Pons (tissue), 1 donor: Measurements from ENCODE around the gene NID1.
"Not testable (repeated sequence)": the region's sequence is repeated elsewhere in the genome, so short reads cannot be mapped to it uniquely, and the experiment has no call there.

Source experiments
- DNase-seq: peaks from one replicate; pipeline ENCODE4 v3.0.0-alpha.2; 2016; ENCODE audit warnings: low spot score

NID1 gene

DNA sequence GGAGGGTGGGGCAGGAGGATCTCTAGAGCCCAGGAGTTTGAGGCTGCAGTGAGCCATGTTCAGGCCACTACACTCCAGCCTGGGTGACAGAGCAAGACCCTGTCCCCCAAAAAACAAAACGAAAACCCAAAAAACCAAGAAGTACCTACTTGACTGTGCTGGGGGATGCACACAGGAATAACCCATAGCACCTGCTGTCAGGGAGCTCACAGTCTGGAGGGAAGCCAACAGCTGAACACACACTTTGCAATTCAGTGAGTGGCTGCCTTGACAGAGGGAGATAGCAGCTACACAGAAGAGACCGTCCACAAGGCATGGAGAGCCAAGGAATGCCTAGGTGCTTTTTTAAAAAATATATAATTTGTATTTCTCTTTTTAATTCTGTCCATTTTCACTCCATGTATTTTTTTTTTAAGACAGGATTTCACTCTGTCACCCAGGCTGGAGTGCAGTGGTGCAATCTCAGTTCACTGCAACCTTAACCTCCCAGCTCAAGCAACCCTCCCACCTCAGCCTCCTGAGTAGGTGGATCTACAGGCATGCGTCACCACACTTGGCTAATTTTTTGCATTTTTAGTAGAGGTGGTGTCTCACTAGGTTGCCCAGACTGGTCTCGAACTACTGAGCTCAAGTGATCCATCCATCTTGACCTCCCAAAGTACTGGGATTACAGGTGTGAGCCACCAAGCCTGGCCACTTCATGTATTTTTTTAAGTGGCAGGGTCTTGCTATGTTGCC is 68.7 kb downstream of the NID1 start:
- no peak for DNase-seq

DNA sequence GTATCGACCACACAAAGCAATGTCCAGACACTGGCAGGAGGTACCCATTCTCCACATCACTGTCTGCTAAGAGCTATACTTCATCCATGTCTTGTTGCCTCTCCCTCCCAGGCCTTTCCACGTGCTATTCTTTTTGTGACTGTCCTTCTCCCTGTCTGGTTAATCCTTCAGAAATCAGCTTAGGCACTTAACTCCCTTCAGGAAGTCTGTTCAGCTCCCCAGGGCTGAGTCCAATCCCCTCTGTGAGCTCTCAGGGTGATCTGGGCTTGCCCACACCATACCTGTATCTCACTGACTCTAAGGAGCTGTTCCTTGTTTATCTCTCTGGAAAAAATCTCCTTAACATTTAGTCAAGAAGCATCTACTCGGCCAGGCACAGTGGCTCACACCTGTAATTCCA is 69.4 kb downstream of the NID1 start:
- no peak for DNase-seq

DNA sequence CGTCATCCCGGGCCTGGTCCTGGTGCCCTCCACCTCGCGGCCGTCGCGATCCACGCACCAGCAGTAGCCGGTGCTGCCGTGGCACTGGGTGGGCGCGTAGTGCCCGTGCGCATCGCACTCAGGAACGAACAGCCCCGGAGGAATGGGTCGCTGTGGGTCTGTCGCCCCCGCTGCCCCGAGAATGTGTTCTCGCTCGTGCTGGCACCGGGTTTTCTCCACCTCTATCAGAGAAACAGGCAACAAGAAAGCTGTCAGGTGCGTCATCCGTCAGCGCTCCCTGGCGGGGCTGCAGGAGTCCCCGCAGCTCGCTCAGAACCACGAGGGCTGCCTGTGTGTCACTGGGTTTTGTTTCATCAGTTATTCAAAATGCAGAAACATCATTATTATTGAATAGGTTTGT is 71.2 kb downstream of the NID1 start:
- no peak for DNase-seq

DNA sequence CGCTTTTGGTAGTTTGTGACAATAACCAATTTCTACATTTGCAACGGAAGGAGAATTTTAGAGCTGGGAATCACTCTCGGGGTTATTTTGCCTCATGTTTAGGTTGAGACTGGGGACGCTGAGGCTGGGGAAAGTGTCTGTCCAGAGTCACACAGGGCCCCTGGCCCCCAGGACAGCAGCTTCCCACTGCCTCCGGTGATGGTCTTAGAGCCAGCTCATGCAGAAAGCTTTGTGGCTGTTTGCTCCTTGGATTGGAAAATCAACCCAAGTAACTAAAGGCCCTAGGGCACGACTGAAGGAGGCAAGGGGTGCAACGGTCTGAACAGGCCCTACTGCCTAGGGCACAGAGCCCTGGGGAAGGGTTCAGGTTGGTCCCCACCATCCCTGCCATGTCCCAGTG is 72.0 kb downstream of the NID1 start:
- DNase-seq, result no peak

DNA sequence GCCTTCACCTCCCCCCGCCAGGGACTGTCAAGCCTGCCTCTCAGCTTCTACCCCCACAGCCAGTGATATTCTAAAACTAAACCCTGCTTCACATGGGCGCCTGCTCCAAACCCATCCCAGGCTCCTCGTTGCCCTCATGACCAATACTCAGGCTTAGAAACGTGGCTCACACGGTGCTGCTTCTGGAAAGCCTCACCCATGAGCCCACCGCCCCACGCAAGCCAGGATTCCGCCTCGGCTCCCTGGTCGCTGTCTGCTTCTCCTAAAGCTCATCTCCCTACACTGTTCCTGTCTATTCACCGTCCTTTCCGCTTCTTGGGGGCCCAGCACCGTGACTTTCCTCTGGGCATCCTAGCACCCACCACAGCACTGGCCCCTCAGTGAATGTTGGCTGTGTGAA is 72.5 kb downstream of the NID1 start:
- no peak for DNase-seq

DNA sequence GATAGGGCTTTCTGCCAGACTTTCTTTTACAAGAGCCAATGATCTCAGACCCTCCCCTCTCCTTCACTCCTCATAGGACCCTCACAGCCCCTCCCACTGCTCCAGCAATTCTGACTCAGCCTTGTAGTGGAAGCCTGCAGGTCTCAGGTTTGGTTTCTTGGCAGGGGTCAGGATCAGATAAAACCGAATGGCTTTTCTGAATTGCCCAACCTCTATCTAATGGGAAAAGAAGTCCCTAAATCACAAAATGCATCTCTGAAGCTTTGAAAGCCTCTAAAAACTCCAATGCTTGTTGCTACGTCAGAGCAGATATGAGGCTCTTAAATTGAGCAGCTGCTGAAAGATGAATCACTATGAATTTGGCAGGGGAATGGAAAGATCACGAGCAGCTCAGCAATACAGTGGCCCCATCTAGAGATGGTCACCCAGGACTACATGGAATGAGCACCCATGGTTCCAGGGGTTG is 74.5 kb downstream of the NID1 start:
- DNase-seq, result no peak

DNA sequence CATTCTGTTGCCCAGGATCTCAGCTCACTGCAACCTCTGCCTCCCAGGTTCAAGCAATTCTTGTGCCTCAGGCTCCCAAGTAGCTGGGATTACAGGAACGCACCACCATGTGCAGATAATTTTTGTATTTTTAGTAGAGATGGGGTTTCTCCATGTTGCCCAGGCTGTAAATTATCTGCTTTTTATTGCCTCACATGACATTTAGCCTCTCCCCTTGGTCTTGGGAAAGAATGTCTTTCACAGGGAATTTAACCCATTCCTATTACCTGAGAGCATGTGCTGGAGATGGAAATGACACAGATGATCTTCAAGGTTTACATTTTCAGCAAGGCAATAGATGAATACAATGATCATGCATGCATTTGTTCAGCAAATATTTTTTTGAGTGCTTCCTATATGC is 75.8 kb downstream of the NID1 start:
- no peak for DNase-seq

DNA sequence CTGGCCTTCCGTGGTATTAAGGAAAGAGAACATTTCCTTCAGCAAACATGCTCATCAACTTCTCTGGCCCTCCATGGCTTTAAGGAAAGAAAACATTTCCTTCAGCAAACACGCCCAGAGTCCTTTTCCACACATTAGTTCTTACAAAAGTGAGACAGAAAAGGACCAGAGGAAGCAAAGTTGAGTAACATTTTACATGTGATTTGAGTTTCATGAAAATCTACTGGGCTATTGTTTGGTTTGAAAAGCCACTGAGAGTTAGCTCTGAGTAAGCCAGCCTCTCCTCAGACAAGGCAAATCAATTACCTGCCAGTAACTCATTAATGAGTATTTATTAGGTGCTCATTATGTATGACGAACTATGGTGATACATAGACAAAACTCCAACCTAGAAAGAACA is 78.0 kb downstream of the NID1 start:
- DNase-seq, result no peak

DNA sequence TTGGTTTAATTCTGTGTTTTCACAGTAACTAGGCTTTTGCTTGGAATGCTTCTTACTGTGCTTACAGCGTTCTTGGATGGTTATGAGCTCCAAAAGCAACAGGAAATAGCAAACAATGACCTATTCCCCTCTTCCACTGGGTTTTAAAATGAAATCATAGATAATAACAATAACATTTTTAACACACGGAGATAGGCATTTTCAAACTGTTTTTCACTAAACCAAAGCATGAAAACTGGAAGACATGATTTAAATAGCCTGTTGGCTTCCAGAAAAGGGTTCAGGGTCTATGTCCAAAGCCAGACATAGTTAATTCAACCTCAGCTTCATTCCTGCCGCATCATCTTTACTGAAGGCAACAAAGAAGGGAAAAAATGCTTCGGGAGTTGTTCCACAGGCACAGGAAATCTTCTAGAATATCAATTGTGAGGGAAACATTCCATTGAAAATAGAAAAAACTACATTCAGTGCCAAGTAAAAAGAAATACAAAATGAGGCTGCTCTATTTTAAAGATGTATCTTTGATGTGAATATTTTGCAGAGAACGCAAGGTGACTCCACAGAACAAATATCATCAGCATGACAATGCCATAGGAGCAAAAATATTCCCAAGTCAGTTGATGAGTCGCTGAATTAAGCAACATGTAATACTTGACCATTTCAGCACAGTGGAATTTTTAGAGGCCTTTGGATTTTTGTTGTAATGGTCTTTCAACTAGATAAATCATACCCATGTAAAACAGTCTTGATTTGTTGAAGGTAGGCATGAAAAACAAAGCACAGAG is 80.7 kb downstream of the NID1 start:
- no peak for DNase-seq

DNA sequence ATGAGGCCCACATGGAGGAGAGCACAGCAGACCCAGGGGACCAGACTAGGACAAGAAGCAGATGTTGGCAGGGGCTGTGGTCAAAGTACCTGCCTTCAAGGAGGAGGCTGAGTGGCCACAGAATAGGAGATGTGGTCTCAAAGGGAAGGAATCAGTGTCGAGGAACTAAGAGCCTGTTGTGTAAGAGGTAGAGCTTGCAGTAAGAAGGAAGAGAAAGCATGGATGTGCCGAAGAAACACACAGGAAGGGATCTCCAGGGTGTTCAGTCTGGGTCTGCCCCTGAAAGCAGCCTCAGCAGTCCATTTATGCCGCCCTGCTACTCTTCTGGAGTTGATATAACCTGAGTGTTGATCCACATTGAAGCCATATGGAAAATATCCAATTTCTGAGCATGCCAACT is 83.9 kb downstream of the NID1 start:
- no peak for DNase-seq

DNA sequence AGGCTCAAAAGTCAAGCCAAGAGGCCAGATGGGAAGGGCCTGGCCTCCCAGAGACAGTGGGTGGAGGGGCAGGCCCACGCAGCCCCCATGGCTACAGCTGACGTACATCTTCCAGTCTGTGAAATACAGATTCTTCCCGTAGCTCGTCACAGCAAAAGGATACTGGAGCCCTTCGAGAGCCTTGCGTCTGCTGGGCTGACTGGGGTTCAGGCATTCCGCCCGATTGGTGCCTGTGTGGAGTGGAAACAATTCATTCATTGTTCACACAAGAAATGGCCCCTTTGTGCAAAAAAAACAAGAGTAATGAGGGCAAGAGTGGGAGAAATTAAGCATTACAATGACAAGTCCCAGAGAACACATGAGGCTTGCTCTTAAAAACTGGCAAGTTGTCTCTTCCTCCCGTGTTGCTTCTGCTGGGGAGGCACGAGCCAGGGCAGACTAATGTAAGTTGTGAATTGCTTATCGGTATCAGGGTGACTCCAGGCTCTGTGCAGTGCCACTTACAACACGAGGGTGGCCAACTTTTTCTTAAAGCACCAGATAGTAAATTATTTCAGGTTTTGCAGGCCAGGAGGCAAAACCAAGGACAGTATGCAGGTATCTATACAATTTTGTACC is 85.1 kb downstream of the NID1 start:
- no peak for DNase-seq

DNA sequence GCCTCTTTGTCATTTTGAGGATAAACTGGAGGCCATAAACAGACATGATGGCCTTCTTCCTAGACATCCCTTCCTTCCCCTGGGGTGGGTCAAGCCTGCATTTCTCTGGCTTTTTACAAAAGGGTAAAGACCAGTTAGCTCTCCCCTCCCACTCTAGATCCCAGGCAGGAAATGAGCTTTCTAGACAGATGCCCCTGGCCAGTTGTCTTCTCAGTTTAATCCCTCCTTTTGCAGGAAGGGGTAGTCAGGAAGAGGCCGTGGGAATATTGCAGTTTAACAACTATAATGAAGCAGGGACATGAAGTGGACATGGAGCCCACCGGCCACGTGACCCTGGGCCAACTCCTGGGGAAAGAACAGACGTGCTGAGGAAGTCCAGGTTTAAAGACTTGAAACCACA is 85.7 kb downstream of the NID1 start:
- DNase-seq, result no peak

DNA sequence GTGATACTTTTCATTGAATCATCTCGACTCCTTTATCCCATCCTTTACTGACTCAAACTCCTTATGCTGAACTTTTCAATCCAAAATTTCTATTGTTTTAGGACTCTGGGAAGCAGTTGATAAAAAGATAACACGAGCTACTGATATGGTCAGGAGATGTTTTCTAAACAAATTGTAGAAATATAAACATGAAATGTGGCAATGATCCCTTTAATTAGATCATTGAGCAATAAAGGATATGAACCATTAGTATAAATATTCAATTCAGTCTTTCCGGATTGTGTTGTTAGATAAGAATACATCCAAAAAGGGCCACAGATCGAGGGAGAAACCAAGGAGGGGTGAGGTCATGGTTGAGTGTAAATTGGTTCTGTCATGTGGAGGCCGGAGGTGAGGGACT is 88.4 kb downstream of the NID1 start:
- DNase-seq, result no peak

DNA sequence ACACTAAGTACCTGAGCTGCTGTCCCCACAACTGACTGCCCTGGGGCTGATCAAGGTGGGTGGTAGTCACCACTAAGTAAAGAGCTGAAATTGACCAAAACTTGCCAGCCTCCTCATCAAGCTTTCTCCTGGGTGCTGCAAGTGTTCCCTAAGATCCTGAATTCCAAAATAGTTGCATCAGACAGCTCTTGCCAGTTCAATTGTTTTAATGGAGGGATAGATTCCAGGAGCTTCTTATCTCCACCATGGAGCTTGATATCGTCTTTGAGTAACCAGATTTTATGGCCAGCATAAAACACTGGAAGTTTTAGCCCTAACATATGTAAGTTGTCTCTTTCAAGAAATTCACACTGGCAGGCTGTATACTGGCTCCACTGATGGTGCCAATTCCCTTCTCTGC is 90.3 kb downstream of the NID1 start:
- DNase-seq, result no peak

DNA sequence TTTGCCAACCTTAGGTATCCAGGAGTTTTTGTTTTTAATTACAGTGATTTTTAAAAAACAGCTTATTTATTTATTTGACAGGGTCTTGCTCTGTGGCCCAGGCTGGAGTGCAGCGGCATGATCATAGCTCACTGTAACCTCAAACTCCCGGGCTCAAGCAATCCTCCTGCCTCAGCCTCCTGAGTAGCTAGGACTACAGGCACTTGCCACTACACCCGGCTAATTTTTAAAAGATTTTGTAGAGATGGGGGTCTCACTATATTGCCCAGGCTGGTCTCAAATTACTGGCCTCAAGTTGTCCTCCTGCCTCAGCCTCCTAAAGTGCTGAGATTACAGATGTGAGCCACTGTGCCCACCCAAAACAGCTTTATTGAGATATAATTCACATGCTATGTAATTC is 92.2 kb downstream of the NID1 start:
- not testable (repeated sequence) for DNase-seq

DNA sequence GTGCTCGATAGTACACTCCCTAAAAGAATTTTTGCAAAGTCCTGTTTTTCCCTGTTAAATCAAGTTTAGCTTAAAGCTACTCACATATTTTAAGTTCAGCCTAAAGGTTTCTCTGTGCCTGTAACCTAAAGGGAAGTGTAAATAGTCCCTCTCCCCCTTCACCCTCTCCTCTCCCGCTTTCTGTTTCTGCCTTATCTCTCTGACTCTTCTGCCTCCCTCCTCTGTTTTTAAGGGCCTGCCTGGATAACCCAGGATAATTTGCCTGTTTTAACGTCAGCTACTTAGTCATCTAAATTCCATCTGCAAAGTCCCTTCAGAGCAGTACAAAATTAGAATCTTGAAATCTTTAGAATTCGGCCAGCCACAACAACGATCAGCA is 92.6 kb downstream of the NID1 start:
- DNase-seq, result peak; percentile 40

DNA sequence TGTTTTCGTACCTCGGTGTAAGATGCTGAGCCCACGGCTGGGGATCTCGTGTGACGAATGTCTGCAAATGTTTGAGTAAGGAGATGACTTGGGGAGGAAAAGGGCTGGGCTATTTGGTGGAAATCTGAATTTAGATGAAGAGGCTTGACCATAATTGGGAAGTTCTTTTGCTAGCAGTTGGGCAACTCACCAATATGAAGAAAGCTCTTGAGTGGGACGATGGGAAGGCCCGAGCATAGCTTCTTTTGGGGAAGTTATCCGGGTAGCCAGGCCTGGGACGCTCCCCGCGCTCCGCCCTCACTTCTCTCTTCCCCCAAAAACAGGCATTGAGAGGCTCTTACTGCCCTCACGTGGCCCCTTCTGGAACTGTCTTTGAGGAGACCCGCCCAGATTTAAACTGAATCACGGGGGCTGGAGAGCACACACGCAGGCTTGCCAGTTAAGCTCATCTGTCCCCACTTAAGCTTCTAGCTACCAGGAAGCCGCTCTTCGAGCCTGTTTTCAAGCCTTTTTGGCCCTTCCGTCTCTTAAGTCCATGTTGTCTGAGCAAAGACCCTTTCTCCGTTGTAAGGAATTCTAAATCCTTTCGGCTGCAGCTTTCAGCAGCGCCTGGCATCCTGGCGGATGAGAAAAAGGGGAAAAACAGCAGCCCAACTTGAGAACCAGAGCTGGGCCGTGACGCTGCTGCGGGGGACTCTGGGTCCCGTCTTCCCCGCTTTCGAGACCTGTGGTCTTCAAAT is 93.1 kb downstream of the NID1 start:
- peak; percentile 96 for DNase-seq

DNA sequence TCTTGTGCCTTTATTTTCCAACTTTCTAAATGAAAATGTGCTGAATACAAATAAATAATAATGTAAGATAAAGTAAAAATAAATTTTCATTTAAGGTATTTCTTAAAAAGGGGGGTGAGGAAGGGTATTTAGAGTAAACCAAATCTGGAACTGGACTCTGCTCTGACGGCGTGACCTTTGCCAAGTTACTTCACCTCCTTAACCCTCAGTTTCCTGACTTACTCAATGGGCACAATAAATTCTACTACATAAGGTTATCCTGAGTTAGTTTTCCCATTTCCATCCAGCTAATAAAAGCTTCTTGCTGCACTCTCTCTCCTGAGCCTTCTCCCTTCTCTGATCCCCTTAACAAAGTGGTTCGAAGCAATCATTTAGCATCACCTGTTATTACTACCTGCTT is 93.9 kb downstream of the NID1 start:
- no peak for DNase-seq

DNA sequence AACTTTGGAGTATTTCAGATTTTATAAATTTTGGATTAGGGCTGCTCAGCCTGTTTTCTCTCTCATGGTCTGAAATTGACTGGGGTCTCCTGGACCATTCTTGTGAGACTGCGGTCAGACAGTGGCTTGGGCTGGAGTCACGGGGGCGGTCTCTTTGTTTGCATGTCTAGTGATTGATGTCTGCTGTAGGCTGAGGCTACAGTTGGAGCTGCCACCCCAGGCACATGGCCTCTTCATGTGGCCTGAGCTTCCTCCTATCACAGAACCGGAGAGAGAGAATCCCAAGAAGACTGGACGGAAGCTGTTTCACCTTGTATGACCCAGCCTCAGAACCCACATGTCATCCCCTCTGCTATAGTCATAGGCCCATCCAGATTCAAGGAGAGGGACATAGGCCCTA is 96.1 kb downstream of the NID1 start:
- no peak for DNase-seq

DNA sequence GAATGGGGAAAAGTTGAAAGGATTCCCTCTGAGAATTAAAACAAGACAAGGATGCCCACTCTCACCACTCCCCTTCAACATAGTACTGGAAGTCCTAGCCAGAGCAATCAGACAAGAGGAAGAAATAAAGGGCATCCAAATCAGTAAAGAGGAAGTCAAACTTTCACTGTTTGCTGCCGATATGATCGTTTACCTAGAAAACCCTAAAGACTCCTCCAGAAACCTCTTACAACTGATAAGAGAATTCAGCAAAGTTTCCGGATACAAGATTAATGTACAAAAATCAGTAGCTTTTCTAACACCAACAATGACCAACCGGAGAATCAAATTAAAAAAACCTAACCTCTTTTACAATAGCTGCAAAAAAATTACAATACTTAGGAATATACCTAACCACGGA is 98.8 kb downstream of the NID1 start:
- DNase-seq, result not testable (repeated sequence)

DNA sequence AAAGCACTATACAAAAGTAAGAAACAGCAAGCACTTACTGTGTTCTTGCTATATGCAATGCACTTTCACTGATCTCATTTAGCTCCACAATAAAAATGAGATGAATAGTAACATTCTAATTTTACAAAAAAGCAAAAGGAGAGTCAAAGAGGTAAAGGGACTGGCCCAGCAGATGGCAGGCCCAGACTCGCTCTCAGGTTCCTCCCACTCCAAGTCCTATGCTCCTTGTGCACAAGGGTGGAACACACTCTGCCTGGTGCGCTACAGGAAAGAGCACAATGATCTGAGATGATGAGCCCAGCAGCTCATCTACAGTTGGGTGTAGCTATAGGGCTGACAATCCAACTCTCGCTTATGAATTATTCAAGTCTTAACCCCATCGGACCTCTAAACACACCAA is 104.1 kb downstream of the NID1 start:
- DNase-seq, result no peak

DNA sequence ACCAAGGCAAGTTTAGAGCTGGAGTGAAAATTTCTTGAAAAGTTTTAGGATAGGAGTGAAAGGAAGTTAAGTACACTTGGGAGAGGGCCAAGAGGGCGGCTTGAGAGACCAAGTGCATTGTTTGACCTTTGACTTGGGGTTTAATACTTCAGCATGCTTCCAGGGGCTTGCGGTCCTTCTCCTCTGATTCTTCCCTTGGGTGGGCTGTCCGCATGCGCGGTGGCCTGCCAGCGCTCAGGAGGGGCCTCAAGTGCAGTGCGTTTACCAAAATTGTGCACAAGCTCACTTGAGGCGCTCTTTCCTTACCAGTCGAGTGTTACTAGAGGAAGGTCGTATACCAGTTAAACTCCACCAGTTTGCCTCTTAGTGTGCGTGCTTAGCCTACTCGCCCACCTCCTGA is 106.9 kb downstream of the NID1 start:
- DNase-seq, result no peak

DNA sequence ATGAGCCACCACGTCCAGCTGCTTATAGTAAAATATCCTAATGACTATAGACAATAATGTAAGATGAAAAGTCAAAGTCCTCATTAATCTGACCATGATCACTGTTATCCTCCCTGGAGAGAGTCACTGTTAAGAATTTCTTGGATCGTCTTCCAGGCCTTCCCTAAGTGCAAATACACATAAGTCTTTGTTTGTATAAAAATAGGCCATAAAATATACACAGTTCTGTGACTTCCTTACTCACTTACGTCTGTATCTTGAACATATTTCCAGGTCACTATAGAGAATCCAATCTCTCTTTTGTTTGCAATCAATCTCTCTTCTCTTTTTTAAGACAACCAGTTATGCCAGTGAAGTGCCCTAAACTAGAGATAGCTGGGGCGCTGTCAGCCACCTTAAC is 109.1 kb downstream of the NID1 start:
- no peak for DNase-seq
